Measurements from ENCODE around the gene NCAM2. TPM values are rescaled to one million over a fixed set of nuclear protein-coding genes. Genes with fewer than 3 reads are reported as not detected.

NCAM2 gene
- total and polyA plus RNA-seq, 2 experiments from 2014 or later = 1.7 to 6.3 TPM

DNA sequence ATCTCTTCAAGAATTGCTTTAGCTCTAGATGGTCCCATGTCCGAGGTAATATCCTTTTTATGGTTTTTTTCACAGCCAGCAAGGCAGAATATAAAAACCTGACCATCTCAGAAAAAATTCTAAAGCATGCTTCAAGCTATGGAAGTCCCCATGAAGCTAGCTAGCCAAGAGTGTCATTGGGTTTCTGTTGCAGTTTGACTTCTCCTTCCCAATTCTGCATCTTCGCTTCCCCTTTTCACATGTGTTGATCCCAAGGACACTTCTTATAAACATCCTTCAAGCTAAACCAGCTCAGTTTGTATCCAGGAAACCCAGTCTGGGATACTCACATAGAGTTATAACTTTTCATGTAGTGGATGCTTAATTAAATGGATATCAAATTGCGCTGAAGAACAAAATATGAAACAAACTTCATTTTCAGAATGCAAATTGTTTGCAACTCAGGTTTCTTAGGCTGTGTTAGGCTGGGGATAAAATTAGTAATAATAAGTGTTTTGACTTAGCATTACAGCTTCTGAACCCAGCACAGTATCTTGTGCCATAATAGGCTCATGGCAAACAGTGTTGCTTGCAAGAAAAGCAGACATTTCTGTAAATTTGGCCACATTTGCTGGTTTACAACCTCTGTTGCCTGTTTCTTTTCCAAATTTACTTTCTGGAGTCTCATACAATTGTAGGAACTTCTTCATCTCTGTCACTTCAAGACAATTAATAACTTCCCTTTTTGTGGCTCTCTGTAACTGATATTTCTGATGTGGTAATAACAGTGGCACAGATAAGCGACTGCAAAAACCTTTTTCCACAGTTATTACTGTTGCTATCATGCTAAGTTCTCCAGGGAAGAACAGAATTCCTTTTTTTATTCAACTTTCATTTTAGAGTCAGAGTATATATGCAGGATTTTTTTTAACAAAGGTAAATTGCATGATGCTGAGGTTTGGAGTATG, 53.2 kb downstream of the NCAM2 start:
- Histone ChIP-seq H3K9me2 (replicated peaks; ENCODE audit: insufficient read depth) (no peaks in the 10 kb centered on the region), H3K4me1 (ENCODE audit: insufficient read depth) (peaks cover 7% of the 10 kb centered on the region), H3K9me3 (ENCODE audit: low read depth) (no peaks in the 10 kb centered on the region), H3K27ac (no peak overlapping the region), H3K36me3 (replicated peaks; ENCODE audit: insufficient read depth, low read depth) (no peaks in the 10 kb centered on the region), H3K79me2 (no peaks in the 10 kb centered on the region), H2AFZ (no peak overlapping the region), H3K4me2 (no peak overlapping the region), H3K4me3 (no peak overlapping the region), H4K20me1 (ENCODE audit: insufficient read depth, poor library complexity, severe bottlenecking) (no peaks in the 10 kb centered on the region), H3K27me3 (no peaks in the 10 kb centered on the region)
- no peak for DNase-seq (ENCODE audit: low spot score)
- WGBS (ENCODE audit: low lambda C conversion rate, missing lambda C conversion rate) = 68% methylated on average over 4 of the region's 4 CpGs
- TF ChIP-seq EZH2 (IDR thresholded peaks at IDR 0.05; ENCODE audit: borderline replicate concordance) = no peak
- TF ChIP-seq, protein P1, sequence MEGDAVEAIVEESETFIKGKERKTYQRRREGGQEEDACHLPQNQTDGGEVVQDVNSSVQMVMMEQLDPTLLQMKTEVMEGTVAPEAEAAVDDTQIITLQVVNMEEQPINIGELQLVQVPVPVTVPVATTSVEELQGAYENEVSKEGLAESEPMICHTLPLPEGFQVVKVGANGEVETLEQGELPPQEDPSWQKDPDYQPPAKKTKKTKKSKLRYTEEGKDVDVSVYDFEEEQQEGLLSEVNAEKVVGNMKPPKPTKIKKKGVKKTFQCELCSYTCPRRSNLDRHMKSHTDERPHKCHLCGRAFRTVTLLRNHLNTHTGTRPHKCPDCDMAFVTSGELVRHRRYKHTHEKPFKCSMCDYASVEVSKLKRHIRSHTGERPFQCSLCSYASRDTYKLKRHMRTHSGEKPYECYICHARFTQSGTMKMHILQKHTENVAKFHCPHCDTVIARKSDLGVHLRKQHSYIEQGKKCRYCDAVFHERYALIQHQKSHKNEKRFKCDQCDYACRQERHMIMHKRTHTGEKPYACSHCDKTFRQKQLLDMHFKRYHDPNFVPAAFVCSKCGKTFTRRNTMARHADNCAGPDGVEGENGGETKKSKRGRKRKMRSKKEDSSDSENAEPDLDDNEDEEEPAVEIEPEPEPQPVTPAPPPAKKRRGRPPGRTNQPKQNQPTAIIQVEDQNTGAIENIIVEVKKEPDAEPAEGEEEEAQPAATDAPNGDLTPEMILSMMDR (IDR thresholded peaks at IDR 0.05; ENCODE audit: poor library complexity) = no peak
- no peak for TF ChIP-seq EZH2phosphoT487 (IDR thresholded peaks at IDR 0.05; ENCODE audit: low read depth, severe bottlenecking, unreplicated experiment)

GRCh38 chr21:21052672-21053071, 54.5 kb downstream of the NCAM2 start:
- H3K4me2 ChIP-seq = no peak overlapping the region
- no peak for DNase-seq (ENCODE audit: low spot score)
- no peaks in the 10 kb centered on the region for H3K4me1 ChIP-seq (ENCODE audit: insufficient read depth)
- no peak overlapping the region for H3K27ac ChIP-seq
- no peak overlapping the region for H3K4me3 ChIP-seq
- H3K9me2 ChIP-seq (replicated peaks; ENCODE audit: insufficient read depth) = no peaks in the 10 kb centered on the region
- H4K20me1 ChIP-seq (ENCODE audit: insufficient read depth, poor library complexity, severe bottlenecking) = no peaks in the 10 kb centered on the region
- no peaks in the 10 kb centered on the region for H3K79me2 ChIP-seq
- H2AFZ ChIP-seq = no peak overlapping the region
- no peaks in the 10 kb centered on the region for H3K36me3 ChIP-seq (replicated peaks; ENCODE audit: insufficient read depth, low read depth)
- H3K27me3 ChIP-seq = no peaks in the 10 kb centered on the region
- no peaks in the 10 kb centered on the region for H3K9me3 ChIP-seq (ENCODE audit: low read depth)
- WGBS (ENCODE audit: low lambda C conversion rate, missing lambda C conversion rate) = 83% methylated on average over 2 of the region's 2 CpGs
- TF ChIP-seq EZH2 (IDR thresholded peaks at IDR 0.05; ENCODE audit: borderline replicate concordance) = no peak
- TF ChIP-seq, protein P1 (IDR thresholded peaks at IDR 0.05; ENCODE audit: poor library complexity) = no peak
- TF ChIP-seq EZH2phosphoT487 (IDR thresholded peaks at IDR 0.05; ENCODE audit: low read depth, severe bottlenecking, unreplicated experiment) = no peak

DNA sequence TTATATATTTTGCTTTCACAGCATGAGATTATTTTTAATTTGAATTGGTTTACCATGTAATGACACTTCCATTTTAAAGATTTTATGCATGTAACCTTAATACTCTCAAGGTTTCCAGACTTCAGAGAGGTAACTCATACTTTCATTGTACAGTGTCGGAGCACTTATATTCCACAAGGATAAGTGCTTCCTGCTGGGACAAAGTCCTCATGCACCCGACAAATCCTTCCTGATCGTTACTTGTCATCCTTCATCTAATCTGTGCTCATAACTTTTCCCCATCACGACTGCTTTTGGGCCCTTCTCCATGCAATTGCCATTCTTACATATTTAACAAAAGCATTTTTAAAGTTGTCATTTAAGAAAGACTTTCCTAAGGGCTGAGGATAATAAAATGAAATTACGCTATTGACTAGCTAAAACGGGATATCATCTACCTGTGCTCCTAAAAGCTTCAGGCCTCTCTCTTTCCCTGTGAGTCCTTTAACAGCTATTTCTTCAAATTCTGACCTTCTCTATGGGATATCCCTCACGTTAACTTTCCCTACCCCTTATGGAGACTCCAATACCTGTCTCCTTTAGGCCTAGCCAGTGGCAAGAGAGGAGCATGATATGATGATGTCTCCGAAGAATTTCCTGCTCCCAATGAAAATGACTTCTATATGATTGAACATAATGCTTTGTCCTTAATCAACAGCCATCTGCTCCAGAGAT, 59.3 kb downstream of the NCAM2 start:
- Histone ChIP-seq H2AFZ (no peak overlapping the region), H3K9me2 (replicated peaks; ENCODE audit: insufficient read depth) (no peaks in the 10 kb centered on the region), H3K79me2 (no peaks in the 10 kb centered on the region), H4K20me1 (ENCODE audit: insufficient read depth, poor library complexity, severe bottlenecking) (no peaks in the 10 kb centered on the region), H3K4me3 (no peak overlapping the region), H3K36me3 (replicated peaks; ENCODE audit: insufficient read depth, low read depth) (no peaks in the 10 kb centered on the region), H3K4me2 (no peak overlapping the region), H3K27ac (no peak overlapping the region), H3K9me3 (ENCODE audit: low read depth) (no peaks in the 10 kb centered on the region), H3K27me3 (no peaks in the 10 kb centered on the region), H3K4me1 (ENCODE audit: insufficient read depth) (no peaks in the 10 kb centered on the region)
- TF ChIP-seq EZH2phosphoT487 (IDR thresholded peaks at IDR 0.05; ENCODE audit: low read depth, severe bottlenecking, unreplicated experiment) (no peak), EZH2 (IDR thresholded peaks at IDR 0.05; ENCODE audit: borderline replicate concordance) (no peak)
- TF ChIP-seq, protein P1 (IDR thresholded peaks at IDR 0.05; ENCODE audit: poor library complexity) = no peak
- WGBS (ENCODE audit: low lambda C conversion rate, missing lambda C conversion rate) = 84% methylated on average over 8 of the region's 8 CpGs
- no peak for DNase-seq (ENCODE audit: low spot score)

All from hepatocyte (in vitro differentiated cells).